Natural killer cell (primary cell): Measurements from ENCODE around the gene PTPRN. TPM values are rescaled to one million over a fixed set of nuclear protein-coding genes. Genes with fewer than 3 reads are reported as not detected.
A peak's percentile ranks its signal among the peaks of the same experiment; 100 is the strongest.

ENCODE experiments used
- ATAC-seq, 3 donors: fragments of 150-1000 bp in 2 of 3; fragments of 200-7000 bp in 1 of 3; cut with Tn5 transposase; 1 replicate in 1 of 3; 2 replicates in 2 of 3; pipeline ENCODE4 v1.10.0; 2021; ENCODE audit warnings: mild to moderate bottlenecking in 2 of 3, moderate library complexity in 2 of 3
- DNase-seq, 2 donors: peaks; one replicate each; pipeline versions ENCODE4 v3.0.0 to v3.0.0-alpha.2; 2013 to 2021; ENCODE audit warnings: mixed read lengths in 1 of 2
- H3K27ac ChIP-seq: one replicate; pipeline ENCODE4 v1.5.1; 2013; ENCODE audit warnings: mild to moderate bottlenecking, low read length
- H3K27me3 ChIP-seq: one replicate; pipeline ENCODE4 v1.6.1; 2013; ENCODE audit warnings: low read length; ENCODE audit not compliant: control insufficient read depth, insufficient read depth
- H3K36me3 ChIP-seq: one replicate; pipeline ENCODE4 v1.6.1; 2013; ENCODE audit warnings: low read length; ENCODE audit not compliant: control insufficient read depth, insufficient read depth
- H3K4me1 ChIP-seq: one replicate; pipeline ENCODE4 v1.6.1; 2013; ENCODE audit warnings: low read length; ENCODE audit not compliant: control insufficient read depth, insufficient read depth
- H3K4me3 ChIP-seq: one replicate; pipeline ENCODE4 v1.5.1; 2013; ENCODE audit warnings: low read length
- H3K9me3 ChIP-seq: one replicate; pipeline ENCODE4 v1.6.1; 2013; ENCODE audit warnings: low read length; ENCODE audit not compliant: control insufficient read depth, insufficient read depth
- H3K27ac Mint-ChIP-seq, 2 donors: one replicate each; pipeline ENCODE4 v1.8.0; 2022; ENCODE audit warnings: mild to moderate bottlenecking in 2 of 2, mixed read lengths in 2 of 2, moderate library complexity in 1 of 2
- H3K27me3 Mint-ChIP-seq, 2 donors: one replicate each; pipeline ENCODE4 v1.8.0; 2022; ENCODE audit warnings: low read depth in 2 of 2, mixed read lengths in 2 of 2
- H3K36me3 Mint-ChIP-seq: one replicate; pipeline ENCODE4 v1.8.0; 2022; ENCODE audit warnings: mixed read lengths
- H3K4me1 Mint-ChIP-seq, 2 donors: one replicate each; pipeline ENCODE4 v1.8.0; 2022; ENCODE audit warnings: mixed read lengths in 2 of 2
- H3K4me3 Mint-ChIP-seq: one replicate; pipeline ENCODE4 v1.8.0; 2022; ENCODE audit warnings: mild to moderate bottlenecking, moderate library complexity, mixed read lengths
- H3K9me3 Mint-ChIP-seq, 2 donors: one replicate each; pipeline ENCODE4 v1.8.0; 2022; ENCODE audit warnings: mixed read lengths in 2 of 2
- WGBS: methylation state at CpG from one replicate; pipeline ENCODE4 v1.1.7; 2013; ENCODE audit warnings: missing lambda C conversion rate; ENCODE audit not compliant: insufficient coverage; 5-methylcytosine and 5-hydroxymethylcytosine counted together
- intact Hi-C: fragments of 100-400 bp; cut with micrococcal nuclease; formaldehyde crosslinking; loops from one replicate; pipeline ENCODE4 v1.14.2; 2022
- total RNA-seq, 4 donors: library from RNA; stranded (reverse); fragments of 120-200 nt in 1 of 4; gene quantifications; one replicate each; pipeline versions ENCODE4 v1.2.3 to v1.2.4, GENCODE V29; 2013 to 2022
- TF ChIP-seq, protein P1 (sequence below): fragments of 200-600 bp; IDR thresholded peaks from one replicate; pipeline ENCODE4 v1.8.0; 2022; ENCODE audit warnings: antibody characterized with exemption

Gene PTPRN
- total RNA-seq, 3 donors from 2014 or later (not counting 1 experiment from before 2014, with no cell fraction given): 0.23 to 0.35 TPM; not detected in 1

DNA sequence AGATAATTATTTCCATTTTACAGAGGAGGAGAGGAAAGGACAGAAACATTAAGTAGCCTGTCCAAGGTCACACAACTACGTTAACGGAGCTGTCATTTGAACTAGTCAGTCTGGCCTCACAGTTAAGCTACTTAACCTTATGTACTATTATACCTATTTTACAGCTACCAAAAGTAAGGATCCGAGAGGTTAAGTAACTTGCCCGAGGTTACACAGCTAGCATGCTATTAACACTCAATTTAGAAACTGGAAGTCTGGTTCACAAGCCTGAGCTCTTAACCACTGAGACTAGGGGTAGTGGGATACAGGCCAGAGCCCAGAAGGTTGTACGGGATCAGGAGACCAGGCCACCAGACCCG is 64.4 kb downstream of the PTPRN start:
- H3K4me1 ChIP-seq: peaks cover 47% of the 10 kb centered on the region
- H3K27me3 ChIP-seq: no peaks in the 10 kb centered on the region
- intact Hi-C loops: loop anchor here (1.0 to 2.0 kb wide), 2 partner anchors 9 to 16 kb away; partner anchors contain the start of genes ANKZF1, ATG9A, TUBA4A and TUBA4B
- 32% methylated on average over 6 of the region's 6 CpGs for WGBS
- peak overlapping the region; percentile 96 for H3K4me3 ChIP-seq
- Mint-ChIP-seq H3K4me3 (peak overlapping the region; percentile 94), H3K27ac (peak overlapping the region; percentile 86 to 98), H3K4me1 (peaks cover 39 to 55% of the 10 kb centered on the region in 2 donors), H3K9me3 (no peaks in the 10 kb centered on the region), H3K36me3 (no peaks in the 10 kb centered on the region), H3K27me3 (no peaks in the 10 kb centered on the region)
- DNase-seq (no peak), ATAC-seq (no peak)
- peak overlapping the region; percentile 97 for H3K27ac ChIP-seq
- H3K36me3 ChIP-seq: peaks cover 18% of the 10 kb centered on the region
- H3K9me3 ChIP-seq: no peaks in the 10 kb centered on the region
- TF ChIP-seq, protein P1, sequence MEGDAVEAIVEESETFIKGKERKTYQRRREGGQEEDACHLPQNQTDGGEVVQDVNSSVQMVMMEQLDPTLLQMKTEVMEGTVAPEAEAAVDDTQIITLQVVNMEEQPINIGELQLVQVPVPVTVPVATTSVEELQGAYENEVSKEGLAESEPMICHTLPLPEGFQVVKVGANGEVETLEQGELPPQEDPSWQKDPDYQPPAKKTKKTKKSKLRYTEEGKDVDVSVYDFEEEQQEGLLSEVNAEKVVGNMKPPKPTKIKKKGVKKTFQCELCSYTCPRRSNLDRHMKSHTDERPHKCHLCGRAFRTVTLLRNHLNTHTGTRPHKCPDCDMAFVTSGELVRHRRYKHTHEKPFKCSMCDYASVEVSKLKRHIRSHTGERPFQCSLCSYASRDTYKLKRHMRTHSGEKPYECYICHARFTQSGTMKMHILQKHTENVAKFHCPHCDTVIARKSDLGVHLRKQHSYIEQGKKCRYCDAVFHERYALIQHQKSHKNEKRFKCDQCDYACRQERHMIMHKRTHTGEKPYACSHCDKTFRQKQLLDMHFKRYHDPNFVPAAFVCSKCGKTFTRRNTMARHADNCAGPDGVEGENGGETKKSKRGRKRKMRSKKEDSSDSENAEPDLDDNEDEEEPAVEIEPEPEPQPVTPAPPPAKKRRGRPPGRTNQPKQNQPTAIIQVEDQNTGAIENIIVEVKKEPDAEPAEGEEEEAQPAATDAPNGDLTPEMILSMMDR: no peak

GRCh38 chr2:219243291-219243761 is 65.9 kb downstream of the PTPRN start:
- Mint-ChIP-seq H3K36me3 (no peaks in the 10 kb centered on the region), H3K9me3 (no peaks in the 10 kb centered on the region), H3K27ac (peak overlapping the region; percentile 46 to 98), H3K4me1 (peaks cover 25 to 40% of the 10 kb centered on the region in 2 donors), H3K4me3 (peak overlapping the region; percentile 35), H3K27me3 (no peaks in the 10 kb centered on the region)
- Histone ChIP-seq H3K27me3 (no peaks in the 10 kb centered on the region), H3K9me3 (no peaks in the 10 kb centered on the region), H3K4me3 (no peak overlapping the region), H3K27ac (no peak overlapping the region), H3K36me3 (peaks cover 6% of the 10 kb centered on the region), H3K4me1 (peaks cover 33% of the 10 kb centered on the region)
- 58% methylated on average over 28 of the region's 28 CpGs for WGBS
- intact Hi-C loops: no loop called here
- DNase-seq: no peak
- TF ChIP-seq, protein P1: no peak
- no peak for ATAC-seq

Other genes with a start within 250 kb of the PTPRN start
- not detected for gene IHH, start 248.5 kb downstream of the PTPRN start, total RNA-seq
- gene NHEJ1, start 148.6 kb downstream of the PTPRN start, total RNA-seq: 10 to 100 TPM in 2 of 3 donors, 1 to 10 TPM in 1; 9.9 to 12.7 (median 11.0) TPM
- gene SLC23A3, start 139.4 kb downstream of the PTPRN start, total RNA-seq: 1 to 10 TPM in 1 of 3 donors, under 1 TPM in 2; 0.48 to 1.1 (median 0.89) TPM
- 10 to 100 TPM; 64.4 to 72.4 (median 64.8) TPM for gene CNPPD1, start 132.5 kb downstream of the PTPRN start, total RNA-seq
- gene RETREG2, start 131.1 kb downstream of the PTPRN start, total RNA-seq: 10 to 100 TPM; 77.0 to 81.9 (median 79.0) TPM
- gene ZFAND2B, start 102.6 kb downstream of the PTPRN start, total RNA-seq: 10 to 100 TPM; 67.6 to 84.0 (median 83.4) TPM
- 1 to 10 TPM in 2 of 3 donors, under 1 TPM in 1; 0.93 to 3.4 (median 1.9) TPM for gene ABCB6, start 90.4 kb downstream of the PTPRN start, total RNA-seq
- gene ATG9A, start 79.8 kb downstream of the PTPRN start, total RNA-seq: 100 to 1,000 TPM in 2 of 3 donors, 10 to 100 TPM in 1; 98.1 to 110 (median 108) TPM
- 100 to 1,000 TPM; 100 to 148 (median 117) TPM for gene ANKZF1, start 79.6 kb downstream of the PTPRN start, total RNA-seq
- 1 to 10 TPM; 4.3 to 7.7 (median 4.5) TPM for gene GLB1L, start 64.0 kb downstream of the PTPRN start, total RNA-seq
- 10 to 100 TPM; 28.7 to 32.5 (median 32.4) TPM for gene STK16, start 63.9 kb downstream of the PTPRN start, total RNA-seq
- not detected for gene TUBA4B, start 56.2 kb downstream of the PTPRN start, total RNA-seq
- gene TUBA4A, start 55.5 kb downstream of the PTPRN start, total RNA-seq: 100 to 1,000 TPM; 145 to 188 (median 146) TPM
- 100 to 1,000 TPM in 1 of 3 donors, 10 to 100 TPM in 2; 70.3 to 108 (median 98.3) TPM for gene DNAJB2, start 30.0 kb downstream of the PTPRN start, total RNA-seq
- not detected for gene RESP18, start 23.3 kb upstream of the PTPRN start, total RNA-seq
- gene DNPEP, start 78.5 kb upstream of the PTPRN start, total RNA-seq: 100 to 1,000 TPM in 2 of 3 donors, 10 to 100 TPM in 1; 97.8 to 112 (median 103) TPM
- gene DES, start 109.0 kb upstream of the PTPRN start, total RNA-seq: not detected
- 1 to 10 TPM in 2 of 3 donors, under 1 TPM in 1; 0.35 to 1.5 (median 1.2) TPM for gene SPEG, start 125.4 kb upstream of the PTPRN start, total RNA-seq
- 10 to 100 TPM; 27.6 to 36.3 (median 33.8) TPM for gene GMPPA, start 189.5 kb upstream of the PTPRN start, total RNA-seq
- under 1 TPM in 2 of 3 donors, not detected in 1; 0.12 to 0.20 TPM for gene ASIC4, start 205.1 kb upstream of the PTPRN start, total RNA-seq
- gene CHPF, start 234.4 kb upstream of the PTPRN start, total RNA-seq: 10 to 100 TPM in 2 of 3 donors, 1 to 10 TPM in 1; 9.6 to 19.2 (median 12.7) TPM
- 1 to 10 TPM; 1.7 to 2.3 (median 1.8) TPM for gene TMEM198, start 234.6 kb upstream of the PTPRN start, total RNA-seq